Ascending aorta (tissue), 2 donors: ENCODE measurements around the gene ZNF443. TPM values are rescaled to one million over a fixed set of nuclear protein-coding genes. Genes with fewer than 3 reads are reported as not detected.
"Not testable (repeated sequence)": the region's sequence is repeated elsewhere in the genome, so short reads cannot be mapped to it uniquely, and the experiment has no call there.

Source experiments
- DNase-seq, 2 donors: peaks; one replicate each; pipeline ENCODE4 v3.0.0-alpha.2; 2019; ENCODE audit warnings: low spot score in 2 of 2
- H3K27ac ChIP-seq, 2 donors: fragments of 200-600 bp; sonication (generic); one replicate each; pipeline ENCODE4 v1.5.1; 2016 to 2017; ENCODE audit warnings: mild to moderate bottlenecking in 1 of 2
- H3K27me3 ChIP-seq: fragments of 200-600 bp; sonication (generic); one replicate; pipeline ENCODE4 v1.5.1; 2017
- H3K36me3 ChIP-seq, 2 donors: fragments of 200-600 bp; sonication (generic); one replicate each; pipeline ENCODE4 v1.5.1; 2016
- H3K4me1 ChIP-seq, 2 donors: fragments of 200-600 bp; sonication (generic); one replicate each; pipeline ENCODE4 v1.5.1; 2016 to 2017; ENCODE audit warnings: mild to moderate bottlenecking in 1 of 2
- H3K4me3 ChIP-seq, 2 donors: fragments of 200-600 bp; sonication (generic); one replicate each; pipeline ENCODE4 v1.5.1; 2016 to 2017; ENCODE audit warnings: mild to moderate bottlenecking in 1 of 2
- H3K9me3 ChIP-seq, 2 donors: fragments of 200-600 bp; sonication (generic); one replicate each; pipeline ENCODE4 v1.5.1; 2016
- intact Hi-C: fragments of 100-400 bp; cut with DNase I; formaldehyde crosslinking; loops from one replicate; pipeline ENCODE4 v1.15.1; 2023
- total RNA-seq: library from RNA; depleted of rRNA; stranded (reverse); fragments of >200 nt; gene quantifications from one replicate; pipeline ENCODE4 v1.1.0, GENCODE V29; 2016
- TF ChIP-seq, protein P1 (sequence below), 3 experiments: fragments of 200-600 bp in 2 of 3; fragments of 450-650 bp in 1 of 3; sonication (generic) in 2 of 3; IDR thresholded peaks; one replicate each; pipeline ENCODE4 v1.5.1; 2016 to 2019; ENCODE audit warnings: antibody characterized with exemption in 3 of 3, mild to moderate bottlenecking in 1 of 3, moderate library complexity in 1 of 3

Gene ZNF443
- total RNA-seq, 1 donor from 2014 or later = 4.0 TPM

DNA sequence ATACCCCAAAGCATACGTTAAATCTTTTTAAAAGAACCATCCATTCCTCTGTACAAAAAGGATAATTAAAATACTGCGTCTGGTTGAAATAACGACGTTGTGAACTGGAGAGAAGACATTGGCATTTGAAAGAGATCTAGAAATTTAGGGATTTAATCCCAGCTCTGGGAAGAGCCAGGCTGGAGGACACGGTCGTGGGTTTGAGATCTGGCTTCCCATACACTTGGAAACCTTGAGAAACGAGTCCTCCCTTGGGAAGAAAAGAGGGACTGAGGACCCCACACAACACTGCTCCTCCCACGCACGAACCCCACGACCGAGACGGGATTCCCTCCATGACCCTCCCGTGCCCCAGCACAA lies 43.2 kb upstream of the ZNF443 start:
- Histone ChIP-seq H3K36me3 (no peaks in the 10 kb centered on the region), H3K4me1 (peaks cover 0 to 15% of the 10 kb centered on the region in 2 donors), H3K27me3 (no peaks in the 10 kb centered on the region), H3K9me3 (no peaks in the 10 kb centered on the region), H3K27ac (peak overlapping the region; percentile 74 to 76), H3K4me3 (peak overlapping the region; percentile 86 to 98)
- TF ChIP-seq, protein P1, sequence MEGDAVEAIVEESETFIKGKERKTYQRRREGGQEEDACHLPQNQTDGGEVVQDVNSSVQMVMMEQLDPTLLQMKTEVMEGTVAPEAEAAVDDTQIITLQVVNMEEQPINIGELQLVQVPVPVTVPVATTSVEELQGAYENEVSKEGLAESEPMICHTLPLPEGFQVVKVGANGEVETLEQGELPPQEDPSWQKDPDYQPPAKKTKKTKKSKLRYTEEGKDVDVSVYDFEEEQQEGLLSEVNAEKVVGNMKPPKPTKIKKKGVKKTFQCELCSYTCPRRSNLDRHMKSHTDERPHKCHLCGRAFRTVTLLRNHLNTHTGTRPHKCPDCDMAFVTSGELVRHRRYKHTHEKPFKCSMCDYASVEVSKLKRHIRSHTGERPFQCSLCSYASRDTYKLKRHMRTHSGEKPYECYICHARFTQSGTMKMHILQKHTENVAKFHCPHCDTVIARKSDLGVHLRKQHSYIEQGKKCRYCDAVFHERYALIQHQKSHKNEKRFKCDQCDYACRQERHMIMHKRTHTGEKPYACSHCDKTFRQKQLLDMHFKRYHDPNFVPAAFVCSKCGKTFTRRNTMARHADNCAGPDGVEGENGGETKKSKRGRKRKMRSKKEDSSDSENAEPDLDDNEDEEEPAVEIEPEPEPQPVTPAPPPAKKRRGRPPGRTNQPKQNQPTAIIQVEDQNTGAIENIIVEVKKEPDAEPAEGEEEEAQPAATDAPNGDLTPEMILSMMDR (IDR thresholded peaks at IDR 0.05) = no peak
- intact Hi-C loops = loop anchor here (1.0 to 10.0 kb wide), 4 partner anchors 11 to 79 kb away; partner anchors contain the start of genes ZNF443, ZNF564 and ZNF799
- no peak for DNase-seq

DNA sequence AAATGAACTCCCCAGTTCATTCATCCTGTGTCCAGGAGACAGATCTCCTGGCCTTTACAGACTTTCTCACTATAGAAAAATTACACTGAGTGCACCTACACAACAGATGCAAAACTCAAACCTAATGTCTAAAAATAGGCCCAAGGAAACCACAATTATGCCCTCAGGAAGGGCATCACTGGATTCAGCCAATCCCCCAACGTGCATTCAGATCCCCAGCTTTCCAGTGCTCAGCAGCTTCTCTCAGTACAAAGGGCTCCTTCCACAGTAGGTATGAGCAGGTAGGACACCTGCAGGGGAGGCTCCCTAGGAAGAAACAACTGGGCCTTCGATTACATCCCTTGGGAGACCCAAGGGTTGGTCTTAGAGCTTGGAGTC lies 41.7 kb upstream of the ZNF443 start:
- no peak overlapping the region for H3K4me3 ChIP-seq
- peaks cover 0 to 15% of the 10 kb centered on the region in 2 donors for H3K4me1 ChIP-seq
- H3K9me3 ChIP-seq = no peaks in the 10 kb centered on the region
- no peak for DNase-seq
- TF ChIP-seq, protein P1 (IDR thresholded peaks at IDR 0.05) = no peak
- intact Hi-C loops = loop anchor here (10.0 kb wide), 1 partner anchor 78 kb away; the partner anchor contains the start of gene ZNF799
- H3K27me3 ChIP-seq = no peaks in the 10 kb centered on the region
- no peak overlapping the region for H3K27ac ChIP-seq
- H3K36me3 ChIP-seq = no peaks in the 10 kb centered on the region

DNA sequence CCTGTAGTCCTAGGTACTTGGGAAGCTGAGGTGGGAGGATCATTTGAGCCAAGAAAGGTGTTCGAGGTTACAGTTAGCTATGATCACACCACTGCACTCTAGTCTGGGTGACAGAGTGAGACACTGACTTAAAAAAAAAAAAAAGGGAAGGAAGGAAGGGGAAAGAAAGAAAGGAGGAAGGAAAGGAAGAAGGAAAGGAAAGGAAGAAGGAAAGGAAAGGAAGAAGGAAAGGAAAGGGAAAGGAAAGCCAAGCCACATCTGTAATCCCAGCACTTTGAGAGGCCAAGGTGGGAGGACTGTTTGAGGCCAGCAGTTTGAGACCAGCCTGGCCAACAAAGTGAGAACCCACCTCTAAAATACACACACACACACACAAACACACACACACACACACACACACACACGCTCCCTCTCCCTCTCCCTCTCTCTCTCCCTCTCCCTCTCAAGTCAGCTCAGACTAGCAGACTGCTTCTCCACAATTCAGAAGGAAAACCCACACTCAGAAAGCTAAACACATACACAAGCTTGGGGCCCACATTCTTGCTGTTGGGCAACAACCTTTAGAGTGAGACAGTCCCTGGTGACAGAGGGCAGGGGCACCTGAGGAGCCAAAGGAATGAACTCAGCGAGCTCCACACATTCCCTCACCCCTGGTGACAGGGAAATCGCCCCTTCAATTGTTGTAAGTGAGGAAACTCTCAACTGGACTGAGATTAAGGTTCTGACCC lies 41.1 kb upstream of the ZNF443 start:
- peaks cover 0 to 15% of the 10 kb centered on the region in 2 donors for H3K4me1 ChIP-seq
- H3K27ac ChIP-seq = no peak overlapping the region
- intact Hi-C loops = loop anchor here (10.0 kb wide), 1 partner anchor 77 kb away; the partner anchor contains the start of gene ZNF799
- TF ChIP-seq, protein P1 (IDR thresholded peaks at IDR 0.05) = no peak
- no peaks in the 10 kb centered on the region for H3K36me3 ChIP-seq
- H3K4me3 ChIP-seq = no peak overlapping the region
- peaks cover 0 to 3% of the 10 kb centered on the region in 2 donors for H3K9me3 ChIP-seq
- no peaks in the 10 kb centered on the region for H3K27me3 ChIP-seq
- no peak for DNase-seq

DNA sequence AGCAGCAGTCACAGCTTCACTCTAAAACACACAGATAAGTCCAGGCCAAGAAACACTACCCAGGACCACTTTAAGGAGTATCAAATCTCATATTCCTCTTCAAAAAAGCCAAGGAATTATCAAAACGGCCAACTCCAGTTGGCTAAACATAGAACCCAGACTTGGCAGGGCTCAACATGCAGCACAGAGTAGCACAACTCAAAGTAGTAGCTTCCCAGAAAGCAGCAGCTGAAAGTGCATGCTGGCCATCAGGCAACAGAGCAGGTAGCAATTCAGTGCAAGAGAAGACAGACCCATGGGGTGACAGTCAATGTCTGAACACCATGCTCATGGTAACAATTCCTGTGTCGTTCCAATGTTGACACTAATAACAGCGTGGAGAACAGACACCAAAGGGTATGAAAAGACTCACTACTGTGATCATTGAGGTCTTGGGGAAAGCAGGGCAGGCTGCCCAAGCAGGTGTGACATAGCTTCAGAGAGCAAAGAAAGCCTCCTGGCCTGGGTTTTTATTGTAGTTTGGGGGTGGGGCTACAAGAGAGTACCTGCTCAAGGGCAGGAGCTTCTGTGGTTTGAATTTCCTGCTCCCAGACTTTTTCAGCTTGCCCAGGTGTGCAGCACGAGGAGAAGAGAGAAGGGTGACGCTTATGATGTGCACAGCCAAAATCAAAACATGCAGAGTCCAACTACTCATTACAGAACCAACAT lies 37.6 kb upstream of the ZNF443 start:
- Histone ChIP-seq H3K27ac (no peak overlapping the region), H3K27me3 (no peaks in the 10 kb centered on the region), H3K4me1 (peaks cover 0 to 4% of the 10 kb centered on the region in 2 donors), H3K36me3 (no peaks in the 10 kb centered on the region), H3K9me3 (peaks cover 0 to 29% of the 10 kb centered on the region in 2 donors), H3K4me3 (no peak overlapping the region)
- TF ChIP-seq, protein P1 (IDR thresholded peaks at IDR 0.05) = no peak
- intact Hi-C loops = no loop called here
- DNase-seq = no peak

DNA sequence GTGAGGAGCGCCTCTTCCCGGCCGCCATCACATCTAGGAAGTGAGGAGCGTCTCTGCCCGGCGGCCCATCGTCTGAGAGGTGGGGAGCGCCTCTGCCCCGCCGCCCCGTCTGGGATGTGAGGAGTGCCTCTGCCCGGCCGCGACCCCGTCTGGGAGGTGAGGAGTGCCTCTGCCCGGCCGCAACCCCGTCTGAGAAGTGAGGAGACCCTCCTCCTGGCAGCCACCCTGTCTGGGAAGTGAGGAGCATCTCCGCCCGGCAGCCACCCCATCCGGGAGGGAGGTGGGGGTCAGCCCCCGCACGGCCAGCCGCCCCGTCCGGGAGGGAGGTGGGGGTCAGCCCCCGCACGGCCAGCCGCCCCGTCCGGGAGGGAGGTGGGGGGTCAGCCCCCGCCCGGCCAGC lies 26.8 kb upstream of the ZNF443 start:
- H3K4me1 ChIP-seq, intact Hi-C loops, H3K27me3 ChIP-seq, DNase-seq, H3K27ac ChIP-seq, H3K4me3 ChIP-seq: not testable (repeated sequence)
- Histone ChIP-seq H3K36me3 (peaks cover 34 to 54% of the 10 kb centered on the region in 2 donors), H3K9me3 (peaks cover 53 to 94% of the 10 kb centered on the region in 2 donors)

DNA sequence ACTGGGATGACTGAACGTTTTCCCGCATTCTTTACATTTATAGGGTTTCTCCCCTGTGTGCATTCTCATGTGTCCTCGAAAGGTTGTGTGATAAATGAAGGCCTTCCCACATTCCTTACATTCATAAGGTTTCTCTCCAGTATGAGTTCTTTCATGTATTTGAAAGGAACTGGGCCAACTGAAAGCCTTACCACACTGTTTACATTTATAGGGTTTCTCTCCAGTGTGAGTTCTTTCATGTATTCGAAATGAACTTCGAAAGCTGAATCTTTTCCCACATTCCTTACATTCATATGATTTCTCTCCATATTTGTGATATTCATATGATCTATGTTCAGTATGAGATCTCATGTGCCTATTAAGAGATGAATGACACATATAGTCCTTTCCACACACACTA lies 24.4 kb upstream of the ZNF443 start:
- no peak overlapping the region for H3K4me3 ChIP-seq
- intact Hi-C loops = no loop called here
- no peak overlapping the region for H3K27ac ChIP-seq
- no peaks in the 10 kb centered on the region for H3K4me1 ChIP-seq
- peaks cover 55 to 93% of the 10 kb centered on the region in 2 donors for H3K9me3 ChIP-seq
- H3K36me3 ChIP-seq = peaks cover 34 to 65% of the 10 kb centered on the region in 2 donors
- H3K27me3 ChIP-seq = no peaks in the 10 kb centered on the region
- DNase-seq = no peak
- TF ChIP-seq, protein P1 (IDR thresholded peaks at IDR 0.05) = no peak
